COLO668 (cell line): ENCODE data around the gene TOM1L2.
"Not testable (repeated sequence)": the region's sequence is repeated elsewhere in the genome, so short reads cannot be mapped to it uniquely, and the experiment has no call there.

Experiments used
- DNase-seq: peaks from one replicate; lab custom pipeline; 2025; ENCODE audit not compliant: unreplicated experiment; lab: John Stamatoyannopoulos, UW

TOM1L2 gene

GRCh38 chr17:17944743-17945142 lies 27.5 kb downstream of the TOM1L2 start:
- no peak for DNase-seq

- no peak for DNase-seq
Measured at GRCh38 chr17:17944242-17944641, 28.0 kb downstream of the TOM1L2 start.

- no peak for DNase-seq
Measured at GRCh38 chr17:17943281-17943984, 28.8 kb downstream of the TOM1L2 start.

GRCh38 chr17:17942846-17943245 lies 29.4 kb downstream of the TOM1L2 start:
- no peak for DNase-seq

GRCh38 chr17:17941015-17941414 lies 31.2 kb downstream of the TOM1L2 start:
- DNase-seq, result no peak

GRCh38 chr17:17940441-17940911 lies 31.7 kb downstream of the TOM1L2 start:
- DNase-seq, result no peak

GRCh38 chr17:17939941-17940340 lies 32.3 kb downstream of the TOM1L2 start:
- not testable (repeated sequence) for DNase-seq

GRCh38 chr17:17938388-17939107 lies 33.7 kb downstream of the TOM1L2 start:
- DNase-seq, result no peak

- DNase-seq, result no peak
Measured at GRCh38 chr17:17937958-17938357, 34.2 kb downstream of the TOM1L2 start.

- no peak for DNase-seq
Measured at GRCh38 chr17:17937201-17937853, 34.9 kb downstream of the TOM1L2 start.

- no peak for DNase-seq
Measured at GRCh38 chr17:17935321-17936271, 36.6 kb downstream of the TOM1L2 start.

GRCh38 chr17:17934806-17935205 lies 37.4 kb downstream of the TOM1L2 start:
- DNase-seq, result no peak

- DNase-seq, result no peak
Measured at GRCh38 chr17:17934214-17934613, 38.0 kb downstream of the TOM1L2 start.

- DNase-seq, result no peak
Measured at GRCh38 chr17:17933775-17934174, 38.4 kb downstream of the TOM1L2 start.

GRCh38 chr17:17931159-17931558 lies 41.0 kb downstream of the TOM1L2 start:
- no peak for DNase-seq

- no peak for DNase-seq
Measured at GRCh38 chr17:17930674-17931073, 41.5 kb downstream of the TOM1L2 start.

- DNase-seq, result no peak
Measured at GRCh38 chr17:17929655-17930380, 42.4 kb downstream of the TOM1L2 start.

GRCh38 chr17:17928398-17929287 lies 43.6 kb downstream of the TOM1L2 start:
- DNase-seq, result no peak

GRCh38 chr17:17926840-17927449 lies 45.3 kb downstream of the TOM1L2 start:
- no peak for DNase-seq
